ENCODE data around the gene TRIM71. TPM values are rescaled to one million over a fixed set of nuclear protein-coding genes. Genes with fewer than 3 reads are reported as not detected.

The TRIM71 gene
- total RNA-seq, 1 experiment from 2014 or later = 0.18 TPM

- H3K27ac ChIP-seq (ENCODE audit: low read length) = no peak overlapping the region
- H3K36me3 ChIP-seq (ENCODE audit: control insufficient read depth, insufficient read depth, low read length) = no peaks in the 10 kb centered on the region
- H3K9me3 ChIP-seq (ENCODE audit: control insufficient read depth, insufficient read depth, low read depth, low read length) = no peaks in the 10 kb centered on the region
- no peaks in the 10 kb centered on the region for H3K4me1 ChIP-seq (ENCODE audit: control insufficient read depth, insufficient read depth, low read length)
- in situ Hi-C loops (cut with HindIII; ENCODE audit: low pct_unique_long_range_greater_than_20kb, low sequenced_read_pairs) = no loop called here
- no peak for DNase-seq (ENCODE audit: low read depth, low spot score)
- POLR2A ChIA-PET = no interaction called here
- ATAC-seq = no peak
- no TSS peak for BruUV-seq (replicated peaks)
- no peaks in the 10 kb centered on the region for H3K27me3 ChIP-seq (ENCODE audit: control insufficient read depth, insufficient read depth, low read length)
- intact Hi-C loops (cut with micrococcal nuclease; ENCODE audit: unreplicated experiment) = no loop called here
- CTCF ChIA-PET = no interaction called here
- TF ChIP-seq REST (IDR thresholded peaks at IDR 0.05; ENCODE audit: insufficient read depth in 1 of 2, low read depth in 2 of 2, low read length in 1 of 2) = no peak
- TF ChIP-seq SIN3A (IDR thresholded peaks at IDR 0.05; ENCODE audit: borderline replicate concordance, insufficient read depth, low read depth, low read length) = no peak
- no peak for TF ChIP-seq POLR2AphosphoS5 (IDR thresholded peaks at IDR 0.05; ENCODE audit: low read depth, low read length)
- no peak for TF ChIP-seq TCF7L2 (IDR thresholded peaks at IDR 0.05; ENCODE audit: low read depth, low read length)
- TF ChIP-seq CTCF (IDR thresholded peaks at IDR 0.05) = no peak
- no peak overlapping the region for H3K4me3 ChIP-seq (ENCODE audit: low read depth in 2 of 2, low read length in 2 of 2)
These were observed 93.2 kb downstream of the TRIM71 start for GRCh38 chr3:32910954-32911353.

GRCh38 chr3:32912046-32912445 lies 94.2 kb downstream of the TRIM71 start:
- DNase-seq (ENCODE audit: low read depth, low spot score) (no peak), ATAC-seq (no peak)
- no TSS peak for BruUV-seq (replicated peaks)
- ChIA-PET CTCF (no interaction called here), POLR2A (no interaction called here)
- intact Hi-C loops (cut with micrococcal nuclease; ENCODE audit: unreplicated experiment) (no loop called here), in situ Hi-C loops (cut with HindIII; ENCODE audit: low pct_unique_long_range_greater_than_20kb, low sequenced_read_pairs) (no loop called here)
- Histone ChIP-seq H3K4me3 (ENCODE audit: low read depth in 2 of 2, low read length in 2 of 2) (no peak overlapping the region), H3K27me3 (ENCODE audit: control insufficient read depth, insufficient read depth, low read length) (no peaks in the 10 kb centered on the region), H3K9me3 (ENCODE audit: control insufficient read depth, insufficient read depth, low read depth, low read length) (no peaks in the 10 kb centered on the region), H3K4me1 (ENCODE audit: control insufficient read depth, insufficient read depth, low read length) (no peaks in the 10 kb centered on the region), H3K27ac (ENCODE audit: low read length) (no peak overlapping the region), H3K36me3 (ENCODE audit: control insufficient read depth, insufficient read depth, low read length) (no peaks in the 10 kb centered on the region)
- TF ChIP-seq CTCF (IDR thresholded peaks at IDR 0.05) (no peak), TCF7L2 (IDR thresholded peaks at IDR 0.05; ENCODE audit: low read depth, low read length) (no peak)

Data from Panc1 (cell line).